ENCODE results near the gene DIO2. TPM values are rescaled to one million over a fixed set of nuclear protein-coding genes. Genes with fewer than 3 reads are reported as not detected.

DIO2 gene
- total and polyA plus RNA-seq, 10 donors, result 0.06 to 6.3 (median 0.39) TPM; not detected in 2

- H3K4me1 ChIP-seq, result peaks cover 0 to 5% (median 0%) of the 10 kb centered on the region in 6 donors
- WGBS, 5 donors, result 74 to 84% (median 80%) methylated on average over 10 of the region's 10 CpGs
- DNase-seq, result no peak
- no peak overlapping the region for H3K27ac ChIP-seq
- no peaks in the 10 kb centered on the region for H3K9me3 ChIP-seq
- intact Hi-C loops (cut with DNase I; ENCODE audit: low total_unique reads), result no loop called here
- no peak overlapping the region for H3K4me3 ChIP-seq
- peaks cover 0 to 3% (median 0%) of the 10 kb centered on the region in 7 donors for H3K27me3 ChIP-seq (replicated peaks in 1 of 7)
- H3K36me3 ChIP-seq, result no peaks in the 10 kb centered on the region
- TF ChIP-seq, protein P1, sequence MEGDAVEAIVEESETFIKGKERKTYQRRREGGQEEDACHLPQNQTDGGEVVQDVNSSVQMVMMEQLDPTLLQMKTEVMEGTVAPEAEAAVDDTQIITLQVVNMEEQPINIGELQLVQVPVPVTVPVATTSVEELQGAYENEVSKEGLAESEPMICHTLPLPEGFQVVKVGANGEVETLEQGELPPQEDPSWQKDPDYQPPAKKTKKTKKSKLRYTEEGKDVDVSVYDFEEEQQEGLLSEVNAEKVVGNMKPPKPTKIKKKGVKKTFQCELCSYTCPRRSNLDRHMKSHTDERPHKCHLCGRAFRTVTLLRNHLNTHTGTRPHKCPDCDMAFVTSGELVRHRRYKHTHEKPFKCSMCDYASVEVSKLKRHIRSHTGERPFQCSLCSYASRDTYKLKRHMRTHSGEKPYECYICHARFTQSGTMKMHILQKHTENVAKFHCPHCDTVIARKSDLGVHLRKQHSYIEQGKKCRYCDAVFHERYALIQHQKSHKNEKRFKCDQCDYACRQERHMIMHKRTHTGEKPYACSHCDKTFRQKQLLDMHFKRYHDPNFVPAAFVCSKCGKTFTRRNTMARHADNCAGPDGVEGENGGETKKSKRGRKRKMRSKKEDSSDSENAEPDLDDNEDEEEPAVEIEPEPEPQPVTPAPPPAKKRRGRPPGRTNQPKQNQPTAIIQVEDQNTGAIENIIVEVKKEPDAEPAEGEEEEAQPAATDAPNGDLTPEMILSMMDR (IDR thresholded peaks at IDR 0.05 in 8 of 11, conservative IDR thresholded peaks at IDR 0.05 in 3 of 11), result no peak
- TF ChIP-seq POLR2A (IDR thresholded peaks at IDR 0.05) (no peak), POLR2AphosphoS5 (IDR thresholded peaks at IDR 0.05) (no peak)
Observed at GRCh38 chr14:80215756-80216581, 4.7 kb upstream of the DIO2 start.

- WGBS, 5 donors, result 87 to 92% (median 89%) methylated on average over 4 of the region's 4 CpGs
- Histone ChIP-seq H3K4me1 (peaks cover 0 to 5% (median 0%) of the 10 kb centered on the region in 6 donors), H3K9me3 (no peaks in the 10 kb centered on the region), H3K36me3 (no peaks in the 10 kb centered on the region), H3K4me3 (no peak overlapping the region), H3K27me3 (replicated peaks in 1 of 7) (peaks cover 0 to 8% (median 0%) of the 10 kb centered on the region in 7 donors), H3K27ac (no peak overlapping the region)
- intact Hi-C loops (cut with DNase I; ENCODE audit: low total_unique reads), result no loop called here
- TF ChIP-seq POLR2A (IDR thresholded peaks at IDR 0.05) (no peak), POLR2AphosphoS5 (IDR thresholded peaks at IDR 0.05) (no peak)
- TF ChIP-seq, protein P1 (IDR thresholded peaks at IDR 0.05 in 8 of 11, conservative IDR thresholded peaks at IDR 0.05 in 3 of 11), result no peak
- no peak for DNase-seq
Observed at GRCh38 chr14:80215081-80215480, 3.8 kb upstream of the DIO2 start.

- no peak for TF ChIP-seq POLR2A (IDR thresholded peaks at IDR 0.05)
- TF ChIP-seq, protein P1 (IDR thresholded peaks at IDR 0.05 in 8 of 11, conservative IDR thresholded peaks at IDR 0.05 in 3 of 11), result peak in 8 of 11 experiments; percentile 8 to 47 (median 38)
- TF ChIP-seq POLR2AphosphoS5 (IDR thresholded peaks at IDR 0.05), result no peak
- DNase-seq, result no peak
- H3K27ac ChIP-seq, result no peak overlapping the region
Observed at GRCh38 chr14:80213602-80214001, 2.3 kb upstream of the DIO2 start.

GRCh38 chr14:80212023-80212397 is 706 bp upstream of the DIO2 start:
- Histone ChIP-seq H3K4me1 (peaks cover 0 to 5% (median 0%) of the 10 kb centered on the region in 6 donors), H3K4me3 (peak overlapping the region in 2 of 8 donors; percentile 7 to 27), H3K36me3 (no peaks in the 10 kb centered on the region), H3K27me3 (replicated peaks in 1 of 7) (peaks cover 0 to 8% (median 0%) of the 10 kb centered on the region in 7 donors), H3K27ac (no peak overlapping the region), H3K9me3 (no peaks in the 10 kb centered on the region)
- TF ChIP-seq POLR2A (IDR thresholded peaks at IDR 0.05), result no peak
- TF ChIP-seq, protein P1 (IDR thresholded peaks at IDR 0.05 in 8 of 11, conservative IDR thresholded peaks at IDR 0.05 in 3 of 11), result no peak
- no peak for TF ChIP-seq POLR2AphosphoS5 (IDR thresholded peaks at IDR 0.05)
- no peak for DNase-seq
- 4 to 8% (median 4%) methylated on average over 5 of the region's 5 CpGs for WGBS, 5 donors
- intact Hi-C loops (cut with DNase I; ENCODE audit: low total_unique reads), result no loop called here

More at GRCh38 chr14:80213602-80214001, 2.3 kb upstream of the DIO2 start:
- intact Hi-C loops (cut with DNase I; ENCODE audit: low total_unique reads), result no loop called here
- H3K4me3 ChIP-seq, result no peak overlapping the region
- H3K36me3 ChIP-seq, result no peaks in the 10 kb centered on the region
- 38 to 47% (median 44%) methylated on average over 4 of the region's 4 CpGs for WGBS, 5 donors
- peaks cover 0 to 5% (median 0%) of the 10 kb centered on the region in 6 donors for H3K4me1 ChIP-seq
- no peaks in the 10 kb centered on the region for H3K9me3 ChIP-seq
- peaks cover 0 to 8% (median 0%) of the 10 kb centered on the region in 7 donors for H3K27me3 ChIP-seq (replicated peaks in 1 of 7)

All from spleen (tissue), 11 donors.